GM12865 (cell line): ENCODE measurements around the gene TP53AIP1.

Source experiments
- DNase-seq: peaks from one replicate; pipeline ENCODE4 v3.0.0; 2010; ENCODE audit warnings: low read depth
- H3K4me3 ChIP-seq: 2 replicates; pipeline ENCODE4 v1.5.1; 2011; ENCODE audit warnings: mild to moderate bottlenecking, low read depth, low read length, control low read depth
- CTCF ChIP-seq: IDR thresholded peaks from 2 replicates; pipeline ENCODE4 v1.5.1; 2011; ENCODE audit warnings: low read length, control low read depth, low read depth, inconsistent platforms; ENCODE audit not compliant: insufficient read depth; ENCODE audit errors: missing control alignments

Gene TP53AIP1, protein sequence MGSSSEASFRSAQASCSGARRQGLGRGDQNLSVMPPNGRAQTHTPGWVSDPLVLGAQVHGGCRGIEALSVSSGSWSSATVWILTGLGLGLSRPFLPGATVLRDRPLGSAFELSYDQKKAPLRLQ

GRCh38 chr11:128942817-128943427, at the start of gene TP53AIP1:
Gene TP53AIP1 (minus strand): TSS chr11:128942871. CDS start chr11:128937818, 5,053 bp downstream.
- TF ChIP-seq CTCF, result no peak
- no peak within 1 kb of the TSS for H3K4me3 ChIP-seq
- no peak for DNase-seq

- no peak overlapping the region for H3K4me3 ChIP-seq
- no peak for TF ChIP-seq CTCF
- DNase-seq, result no peak
Observed at GRCh38 chr11:128988242-128988970, 45.7 kb upstream of the TP53AIP1 start.

- DNase-seq, result no peak
- no peak for TF ChIP-seq CTCF
Observed at GRCh38 chr11:128985880-128986279, 43.2 kb upstream of the TP53AIP1 start.

GRCh38 chr11:128983023-128983422, 40.4 kb upstream of the TP53AIP1 start:
- DNase-seq, result no peak
- no peak overlapping the region for H3K4me3 ChIP-seq
- no peak for TF ChIP-seq CTCF

More at GRCh38 chr11:128985880-128986279, 43.2 kb upstream of the TP53AIP1 start:
- no peak overlapping the region for H3K4me3 ChIP-seq

DNA sequence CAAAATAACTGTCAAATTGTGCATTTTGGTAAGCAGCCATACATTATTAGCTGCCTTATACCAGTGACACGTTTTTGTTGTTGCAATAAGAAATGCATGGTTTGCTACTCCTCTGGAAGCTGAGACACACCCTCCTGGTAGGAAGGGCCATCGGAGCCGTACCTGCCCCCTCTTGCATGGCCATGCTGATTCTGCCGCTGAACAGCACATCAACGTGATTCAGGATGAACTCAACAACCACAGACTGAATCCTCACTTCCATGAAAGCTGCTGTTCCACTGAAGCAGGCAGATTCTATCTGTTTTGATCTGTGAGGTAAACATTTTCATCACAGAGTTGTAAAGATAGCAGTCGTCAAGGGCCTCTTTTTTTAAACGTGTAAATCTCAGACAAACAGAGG, 38.6 kb upstream of the TP53AIP1 start:
- no peak overlapping the region for H3K4me3 ChIP-seq
- TF ChIP-seq CTCF, result no peak
- no peak for DNase-seq

- TF ChIP-seq CTCF, result no peak
- no peak overlapping the region for H3K4me3 ChIP-seq
Observed at GRCh38 chr11:128970598-128971190, 28.0 kb upstream of the TP53AIP1 start.

More at GRCh38 chr11:128970598-128971190, 28.0 kb upstream of the TP53AIP1 start:
- no peak for DNase-seq
